ENCODE measurements around the gene RSRC2.

DNA sequence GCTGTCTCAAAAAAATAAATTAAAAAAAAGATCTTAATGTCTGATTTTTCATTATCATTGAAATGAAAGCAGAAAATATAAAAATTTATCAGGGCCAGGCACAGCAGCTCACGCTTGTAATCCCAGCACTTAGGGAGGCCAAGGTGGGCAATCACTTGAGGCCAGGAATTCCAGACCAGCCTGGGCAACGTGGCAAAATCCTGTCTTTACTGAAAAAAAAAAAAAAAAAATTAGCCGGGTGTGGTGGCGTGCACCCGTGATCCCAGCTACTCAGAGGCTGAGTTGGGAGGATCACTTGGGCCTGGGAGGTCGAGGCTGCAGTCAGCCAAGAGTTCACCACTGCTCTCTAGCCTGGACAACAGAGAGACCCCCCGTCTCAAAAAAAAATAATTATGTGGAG lies 66.7 kb downstream of the RSRC2 start:
- no peak for TF ChIP-seq EZH2 (IDR thresholded peaks at IDR 0.05; ENCODE audit: low read length, missing control alignments)
- TF ChIP-seq, protein P1, sequence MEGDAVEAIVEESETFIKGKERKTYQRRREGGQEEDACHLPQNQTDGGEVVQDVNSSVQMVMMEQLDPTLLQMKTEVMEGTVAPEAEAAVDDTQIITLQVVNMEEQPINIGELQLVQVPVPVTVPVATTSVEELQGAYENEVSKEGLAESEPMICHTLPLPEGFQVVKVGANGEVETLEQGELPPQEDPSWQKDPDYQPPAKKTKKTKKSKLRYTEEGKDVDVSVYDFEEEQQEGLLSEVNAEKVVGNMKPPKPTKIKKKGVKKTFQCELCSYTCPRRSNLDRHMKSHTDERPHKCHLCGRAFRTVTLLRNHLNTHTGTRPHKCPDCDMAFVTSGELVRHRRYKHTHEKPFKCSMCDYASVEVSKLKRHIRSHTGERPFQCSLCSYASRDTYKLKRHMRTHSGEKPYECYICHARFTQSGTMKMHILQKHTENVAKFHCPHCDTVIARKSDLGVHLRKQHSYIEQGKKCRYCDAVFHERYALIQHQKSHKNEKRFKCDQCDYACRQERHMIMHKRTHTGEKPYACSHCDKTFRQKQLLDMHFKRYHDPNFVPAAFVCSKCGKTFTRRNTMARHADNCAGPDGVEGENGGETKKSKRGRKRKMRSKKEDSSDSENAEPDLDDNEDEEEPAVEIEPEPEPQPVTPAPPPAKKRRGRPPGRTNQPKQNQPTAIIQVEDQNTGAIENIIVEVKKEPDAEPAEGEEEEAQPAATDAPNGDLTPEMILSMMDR (conservative IDR thresholded peaks at IDR 0.05 in 1 of 2, IDR thresholded peaks at IDR 0.05 in 1 of 2; ENCODE audit: low read depth in 1 of 2, low read length in 2 of 2): no peak

Data from fibroblast of lung (primary cell).